GM18519 (cell line): Measurements from ENCODE around the gene IFNL2.
"Not testable (repeated sequence)": the region's sequence is repeated elsewhere in the genome, so short reads cannot be mapped to it uniquely, and the experiment has no call there.

Experiments used
- ATAC-seq: cut with Tn5 transposase; IDR thresholded peaks from one replicate; pipeline ENCODE4 v1.9.1; 2021; ENCODE audit warnings: mild to moderate bottlenecking, moderate library complexity; ENCODE audit not compliant: unreplicated experiment, low FRiP score

IFNL2 gene

DNA sequence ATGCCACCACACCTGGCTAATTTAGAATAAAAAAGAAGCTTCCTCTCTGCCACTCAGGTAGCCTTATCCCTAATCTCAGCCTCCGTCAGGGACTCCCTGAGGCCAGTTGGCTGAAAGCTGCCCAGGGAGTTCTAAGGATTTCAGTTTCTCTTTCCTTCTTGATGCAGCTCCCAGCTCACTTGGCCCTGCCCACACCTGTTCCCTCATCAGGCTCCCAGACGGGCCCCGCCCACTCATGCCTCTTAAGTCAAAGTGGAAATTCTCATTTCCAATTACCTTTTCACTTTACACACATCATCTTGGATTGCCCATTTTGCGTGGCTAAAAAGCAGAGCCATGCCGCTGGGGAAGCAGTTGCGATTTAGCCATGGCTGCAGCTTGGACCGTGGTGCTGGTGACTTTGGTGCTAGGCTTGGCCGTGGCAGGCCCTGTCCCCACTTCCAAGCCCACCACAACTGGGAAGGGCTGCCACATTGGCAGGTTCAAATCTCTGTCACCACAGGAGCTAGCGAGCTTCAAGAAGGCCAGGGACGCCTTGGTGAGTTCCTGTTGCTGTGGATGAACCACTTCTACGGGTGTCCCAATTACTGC, 28.0 kb downstream of the IFNL2 start, which contains the start of gene IFNL1:
Gene IFNL1 (plus strand): TSS at position 353 of the 591 bp plus-strand sequence. CDS start 15 bp downstream, at position 368.
- no peak for ATAC-seq

DNA sequence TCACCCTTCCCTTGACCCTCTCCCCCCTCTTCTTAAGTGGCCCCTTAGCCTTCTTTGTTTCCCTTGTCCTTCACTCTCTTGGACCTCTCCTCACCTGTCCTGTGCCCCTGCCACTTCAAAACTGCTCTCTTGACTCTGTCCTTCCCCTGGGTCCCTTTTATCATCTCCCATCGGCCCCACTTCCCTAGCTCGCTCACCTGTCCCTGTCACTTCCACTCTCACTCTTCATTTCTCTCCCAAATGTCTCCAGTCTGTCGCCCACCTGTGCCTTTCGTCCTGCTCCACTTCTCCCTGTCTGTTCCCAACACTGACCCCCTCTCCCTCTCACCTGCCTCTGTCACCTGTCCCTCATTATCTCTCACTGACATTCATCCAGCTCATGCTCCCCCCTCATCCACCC, 28.7 kb downstream of the IFNL2 start:
- no peak for ATAC-seq

DNA sequence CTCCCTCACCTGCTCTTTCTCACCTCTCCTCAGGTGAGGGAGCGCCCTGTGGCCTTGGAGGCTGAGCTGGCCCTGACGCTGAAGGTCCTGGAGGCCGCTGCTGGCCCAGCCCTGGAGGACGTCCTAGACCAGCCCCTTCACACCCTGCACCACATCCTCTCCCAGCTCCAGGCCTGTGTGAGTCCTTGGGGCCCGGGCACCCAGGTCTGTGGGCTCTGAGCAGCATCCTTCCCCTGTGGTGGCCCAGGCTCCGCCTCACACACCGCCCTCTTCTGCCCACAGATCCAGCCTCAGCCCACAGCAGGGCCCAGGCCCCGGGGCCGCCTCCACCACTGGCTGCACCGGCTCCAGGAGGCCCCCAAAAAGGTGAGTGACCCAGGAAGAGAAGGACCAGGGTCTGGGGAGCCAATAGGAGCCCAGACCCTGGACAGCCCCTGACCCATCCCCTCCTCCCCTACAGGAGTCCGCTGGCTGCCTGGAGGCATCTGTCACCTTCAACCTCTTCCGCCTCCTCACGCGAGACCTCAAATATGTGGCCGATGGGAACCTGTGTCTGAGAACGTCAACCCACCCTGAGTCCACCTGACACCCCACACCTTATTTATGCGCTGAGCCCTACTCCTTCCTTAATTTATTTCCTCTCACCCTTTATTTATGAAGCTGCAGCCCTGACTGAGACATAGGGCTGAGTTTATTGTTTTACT, 29.9 kb downstream of the IFNL2 start:
- ATAC-seq, result no peak

GRCh38 chr19:39299404-39299803, 31.2 kb downstream of the IFNL2 start:
- no peak for ATAC-seq

DNA sequence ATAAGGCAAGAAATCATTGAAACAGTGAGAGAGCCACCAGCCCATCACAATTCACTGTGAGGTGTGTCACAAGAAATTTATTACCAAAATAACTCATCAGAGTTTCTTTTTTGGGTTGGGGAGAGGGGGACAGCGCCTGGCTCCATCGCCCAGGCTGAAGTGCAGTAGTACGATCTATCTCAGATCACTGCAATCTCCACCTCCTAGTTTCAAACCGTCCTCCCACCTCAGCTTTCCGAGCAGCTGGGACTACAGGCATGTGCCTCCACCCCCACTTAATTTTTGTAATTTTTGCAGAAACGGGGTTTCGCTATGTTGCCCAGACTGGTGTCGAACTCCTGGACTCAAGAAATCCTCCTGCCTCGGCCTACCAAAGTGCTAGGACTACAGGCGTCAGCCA, 31.6 kb downstream of the IFNL2 start:
- ATAC-seq, result no peak

DNA sequence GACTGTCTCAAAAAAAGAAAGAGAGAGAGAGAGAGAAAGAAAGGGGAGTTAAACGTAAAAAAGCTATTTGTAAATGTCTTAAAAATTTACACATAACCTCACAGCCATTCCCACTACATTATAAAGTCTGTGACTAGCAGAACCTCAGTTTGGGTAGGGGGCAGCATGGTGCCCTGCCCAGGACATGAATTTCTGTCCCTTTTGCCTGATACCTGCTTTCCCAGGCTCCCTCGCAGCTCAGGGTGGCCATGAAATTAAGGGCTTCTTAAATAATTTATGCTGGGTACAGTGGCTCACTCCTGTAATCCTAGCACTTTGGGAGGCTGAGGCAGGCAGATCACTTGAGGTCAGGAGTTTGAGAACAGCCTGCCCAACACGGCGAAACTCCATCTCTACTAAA, 32.8 kb downstream of the IFNL2 start:
- no peak for ATAC-seq

- ATAC-seq, result no peak
Observed at GRCh38 chr19:39301562-39301961, 33.4 kb downstream of the IFNL2 start.

DNA sequence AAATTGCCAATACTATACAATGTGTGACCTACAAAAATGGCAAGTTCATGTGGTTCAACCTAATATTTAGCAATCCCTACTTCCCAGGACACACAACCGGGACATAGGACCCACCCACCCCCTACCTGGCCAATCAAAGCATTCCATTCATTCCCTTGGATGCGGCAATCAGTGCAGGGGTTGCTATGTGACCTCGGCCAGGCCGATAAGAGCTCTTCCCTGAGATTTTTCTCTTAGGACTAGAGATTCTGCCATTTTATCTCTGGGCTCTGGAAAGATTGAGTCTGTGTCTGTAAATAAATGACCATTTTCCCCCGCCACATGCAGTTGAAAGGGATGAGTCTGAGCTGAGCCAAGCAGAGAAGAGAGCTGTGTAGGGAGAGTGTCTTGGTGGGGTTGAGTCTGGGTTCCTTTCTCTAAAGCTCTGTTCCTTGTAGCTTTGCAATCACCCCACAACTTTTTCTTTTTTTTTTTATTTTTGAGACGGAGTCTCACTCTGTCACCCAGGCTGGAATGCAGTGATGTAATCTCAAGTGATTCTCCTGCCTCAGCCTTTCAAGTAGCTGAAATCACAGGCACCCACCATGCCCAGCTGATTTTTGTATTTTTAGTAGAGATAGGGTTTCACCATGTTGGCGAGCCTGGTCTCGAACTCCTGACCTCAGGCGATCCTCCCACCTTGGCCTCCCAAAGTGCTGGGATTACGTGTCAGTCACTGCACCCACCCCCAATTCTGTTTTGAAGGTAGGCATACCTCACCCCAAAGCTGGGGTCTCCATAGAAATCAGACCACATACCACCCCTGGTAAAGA, 35.4 kb downstream of the IFNL2 start:
- no peak for ATAC-seq

GRCh38 chr19:39304185-39304513, 36.0 kb downstream of the IFNL2 start:
- ATAC-seq, result no peak

DNA sequence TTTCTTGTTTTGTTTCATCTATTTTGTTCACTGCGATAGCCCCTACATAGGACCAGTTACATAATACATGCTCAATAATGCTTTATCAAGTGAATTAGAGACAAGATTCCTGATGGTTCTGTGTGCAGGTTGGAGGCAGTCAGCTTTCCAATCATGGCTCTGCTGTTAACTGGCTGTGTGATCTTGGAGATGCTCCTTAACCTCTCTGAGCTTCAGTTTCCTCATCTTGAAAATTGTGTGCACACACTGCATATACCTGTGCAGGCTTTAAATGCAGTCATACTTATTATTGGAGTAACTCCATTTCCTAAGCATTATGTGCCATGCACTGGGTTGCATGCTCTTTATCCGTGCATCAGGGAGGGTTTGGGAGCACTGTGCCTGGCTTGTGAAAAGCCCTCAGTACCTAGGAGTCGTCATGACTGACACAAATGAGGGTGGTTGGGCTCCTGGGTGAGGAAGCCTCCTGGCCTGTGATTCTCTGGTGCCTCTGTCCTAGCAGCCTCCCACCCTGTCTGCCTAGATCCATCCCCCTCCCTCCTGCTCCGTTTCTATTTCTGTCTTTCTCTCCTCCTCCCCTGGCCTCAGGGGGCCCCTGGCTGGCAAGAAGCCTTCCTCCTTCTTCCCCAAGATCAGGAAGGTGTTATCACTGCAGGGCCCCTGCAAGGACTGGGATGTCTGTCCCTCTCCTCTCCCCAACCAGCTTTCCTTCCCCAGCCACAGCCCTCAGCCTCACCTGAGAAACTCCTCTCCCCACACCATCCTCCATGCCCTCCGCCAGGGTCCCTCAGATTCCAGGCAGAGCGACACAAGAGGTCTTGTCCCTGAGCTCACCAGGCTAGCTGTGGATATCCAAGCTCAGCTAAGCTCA, 36.7 kb downstream of the IFNL2 start:
- no peak for ATAC-seq

GRCh38 chr19:39306075-39306474, 37.9 kb downstream of the IFNL2 start:
- ATAC-seq, result no peak

DNA sequence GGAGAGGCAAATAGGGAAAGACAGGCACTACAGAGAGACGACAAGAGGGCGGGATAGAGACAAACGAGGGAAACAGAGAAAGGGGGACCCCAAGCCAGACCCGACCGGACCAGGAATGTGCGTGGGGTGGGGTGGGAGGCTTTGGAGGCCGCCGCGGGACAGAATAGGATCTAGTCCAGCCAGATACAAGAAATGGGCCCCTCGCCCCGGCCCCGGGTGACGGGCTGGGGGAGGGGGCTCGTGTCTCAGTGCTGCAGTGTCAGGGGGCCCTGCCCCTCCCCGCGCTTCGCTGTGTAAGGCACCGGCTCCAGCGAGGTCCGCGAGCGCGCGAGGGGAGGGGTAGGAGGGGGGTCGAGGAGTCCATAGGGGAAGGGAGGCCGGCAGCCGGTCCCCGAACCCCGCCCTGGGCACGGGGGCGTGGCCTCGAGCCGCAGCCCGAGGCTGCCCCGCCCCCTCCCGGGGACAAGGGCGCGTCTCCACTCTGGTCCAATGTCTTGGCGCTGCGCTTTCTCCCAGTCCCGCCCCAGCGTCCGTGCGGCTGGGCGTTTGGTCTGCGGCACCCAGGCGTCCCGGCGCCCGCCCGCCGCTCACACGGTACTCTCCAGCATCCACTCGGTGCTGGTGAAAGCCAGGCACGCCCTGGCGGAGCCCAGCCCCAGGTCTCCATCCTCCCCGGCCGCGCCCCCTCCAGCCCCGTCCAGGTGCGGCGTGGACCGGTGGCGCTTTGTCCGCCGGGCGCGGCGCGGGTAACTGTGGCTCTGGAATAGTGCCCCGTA, 39.0 kb downstream of the IFNL2 start:
- ATAC-seq, result no peak

DNA sequence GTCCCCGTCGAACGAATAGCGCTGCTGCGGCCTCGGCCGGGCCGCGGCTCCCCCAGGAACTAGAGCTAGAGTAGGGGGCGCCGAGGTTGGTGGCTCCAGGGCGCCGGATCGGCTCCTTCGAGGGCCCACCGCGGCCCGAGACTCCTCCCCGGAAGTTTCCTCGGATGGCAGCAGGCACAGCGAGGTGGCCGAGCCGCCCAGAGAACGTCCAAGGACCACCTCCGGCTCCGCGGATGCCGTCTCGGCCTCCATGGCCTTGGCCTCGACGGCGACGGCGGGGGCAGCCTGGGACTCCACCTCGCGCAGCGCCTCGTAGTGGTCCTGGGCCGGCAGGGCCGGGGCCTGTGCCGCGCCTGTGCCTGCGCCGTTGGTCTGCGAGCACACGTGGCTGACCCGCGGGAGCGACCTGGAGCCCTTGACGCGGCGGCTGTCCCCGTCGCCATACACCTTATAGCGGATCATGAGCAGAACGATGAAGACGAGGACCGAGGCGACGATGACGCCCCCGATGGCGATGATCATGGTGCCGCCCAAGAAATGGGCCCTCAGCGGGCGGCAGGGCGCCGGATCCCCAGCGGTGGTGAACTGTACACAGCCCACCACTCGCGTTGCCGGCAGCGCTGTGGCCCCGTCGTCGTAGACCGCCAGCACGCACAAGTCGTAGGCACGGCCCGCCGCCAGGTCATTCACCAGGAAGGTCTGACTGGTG, 39.8 kb downstream of the IFNL2 start:
- ATAC-seq, result no peak

DNA sequence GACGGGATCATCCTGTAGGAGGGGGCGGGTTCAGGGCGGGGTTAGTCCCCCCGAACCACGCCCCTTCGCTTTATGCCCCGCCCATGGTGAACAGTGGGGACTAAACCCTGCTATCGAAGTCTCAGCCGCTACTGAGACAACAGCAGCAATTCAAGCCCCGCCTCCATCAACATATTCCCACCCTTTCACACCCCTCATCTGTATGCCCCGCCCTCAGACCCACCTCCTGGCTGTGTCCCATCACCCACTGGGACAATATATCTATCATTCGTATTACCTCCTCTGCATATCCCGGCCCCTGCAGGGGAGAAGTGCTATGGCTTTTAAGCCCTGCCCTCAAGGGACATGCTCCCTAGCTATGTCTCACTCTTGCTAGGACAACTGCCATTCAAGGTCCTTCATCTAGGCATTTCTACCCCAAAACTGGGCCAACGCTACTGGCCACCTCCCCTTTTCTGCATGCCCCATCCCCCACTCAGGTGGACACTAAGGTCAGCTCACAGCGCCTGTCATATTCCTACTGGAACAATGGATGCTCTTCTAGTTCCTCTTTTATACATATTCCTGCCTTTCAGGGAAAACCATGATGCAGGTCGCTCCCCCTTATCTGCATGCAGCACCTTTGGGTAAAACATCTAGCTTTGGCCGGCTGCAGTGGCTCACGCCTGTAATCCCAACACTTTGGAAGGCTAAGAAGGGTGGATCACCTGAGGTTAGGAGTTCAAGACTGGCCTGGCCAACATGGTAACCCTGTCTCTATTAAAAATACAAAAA, 40.5 kb downstream of the IFNL2 start:
- no peak for ATAC-seq

- ATAC-seq, result not testable (repeated sequence)
Observed at GRCh38 chr19:39309305-39309670, 41.1 kb downstream of the IFNL2 start.

- ATAC-seq, result no peak
Observed at GRCh38 chr19:39310558-39311311, 42.5 kb downstream of the IFNL2 start.

DNA sequence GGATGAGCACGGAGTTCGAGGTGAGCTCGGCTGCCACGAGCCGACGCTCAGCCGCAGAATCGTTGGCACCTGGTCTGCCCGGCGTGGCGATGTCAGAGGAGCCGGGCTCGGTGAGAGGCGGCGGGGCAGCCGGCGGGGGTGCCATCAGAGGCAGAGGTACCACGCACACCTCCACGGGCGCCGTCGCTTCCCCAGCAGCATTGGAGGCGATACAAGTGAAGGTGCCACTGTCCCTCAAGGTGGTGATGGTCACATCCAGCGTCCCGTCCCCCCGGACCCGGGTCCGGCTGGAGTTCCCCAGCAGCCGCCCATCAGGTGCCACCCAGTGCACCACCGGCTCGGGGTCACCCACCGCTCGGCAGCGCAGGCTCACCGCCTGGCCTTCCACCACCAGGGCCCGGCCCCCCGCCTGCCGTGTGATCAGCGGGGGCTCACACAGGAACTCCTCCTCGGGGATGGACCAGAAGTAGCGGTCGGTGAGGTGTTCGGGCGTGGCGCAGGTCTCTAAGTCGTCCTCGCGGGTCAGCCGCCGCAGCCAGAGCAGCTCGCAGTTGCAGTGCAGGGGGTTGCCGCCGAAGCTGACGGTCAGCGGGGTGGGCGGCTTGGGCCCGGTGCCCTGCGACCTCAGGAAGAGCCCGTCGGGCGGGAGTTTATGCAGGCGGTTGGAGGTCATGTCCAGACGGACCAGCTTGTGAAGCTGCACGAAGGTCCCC, 46.0 kb downstream of the IFNL2 start:
- no peak for ATAC-seq
